ENCODE results near the gene MALL.
"Not testable (repeated sequence)": the region's sequence is repeated elsewhere in the genome, so short reads cannot be mapped to it uniquely, and the experiment has no call there.

Gene MALL

GRCh38 chr2:110120171-110121051 lies 4.8 kb upstream of the MALL start:
- DNase-seq (ENCODE audit: low read depth) = no peak

GRCh38 chr2:110116033-110116710 lies 550 bp upstream of the MALL start:
- no peak for DNase-seq (ENCODE audit: low read depth)

GRCh38 chr2:110114831-110115255 lies 779 bp downstream of the MALL start:
- no peak for DNase-seq (ENCODE audit: low read depth)

- DNase-seq (ENCODE audit: low read depth) = no peak
Observed at GRCh38 chr2:110113961-110114591, 1.5 kb downstream of the MALL start.

- DNase-seq (ENCODE audit: low read depth) = not testable (repeated sequence)
Observed at GRCh38 chr2:110108291-110108690, 7.3 kb downstream of the MALL start.

GRCh38 chr2:110107092-110108079 lies 8.2 kb downstream of the MALL start:
- no peak for DNase-seq (ENCODE audit: low read depth)

GRCh38 chr2:110106642-110107041 lies 9.0 kb downstream of the MALL start:
- DNase-seq (ENCODE audit: low read depth) = no peak

GRCh38 chr2:110105608-110106467 lies 9.8 kb downstream of the MALL start:
- no peak for DNase-seq (ENCODE audit: low read depth)

- DNase-seq (ENCODE audit: low read depth) = no peak
Observed at GRCh38 chr2:110105183-110105582, 10.4 kb downstream of the MALL start.

GRCh38 chr2:110104025-110104771 lies 11.4 kb downstream of the MALL start:
- DNase-seq (ENCODE audit: low read depth) = no peak

- no peak for DNase-seq (ENCODE audit: low read depth)
Observed at GRCh38 chr2:110103061-110103961, 12.3 kb downstream of the MALL start.

- DNase-seq (ENCODE audit: low read depth) = no peak
Observed at GRCh38 chr2:110101901-110102803, 13.5 kb downstream of the MALL start.

- no peak for DNase-seq (ENCODE audit: low read depth)
Observed at GRCh38 chr2:110101280-110101844, 14.3 kb downstream of the MALL start.

GRCh38 chr2:110100880-110101279 lies 14.7 kb downstream of the MALL start:
- DNase-seq (ENCODE audit: low read depth) = not testable (repeated sequence)

- DNase-seq (ENCODE audit: low read depth) = no peak
Observed at GRCh38 chr2:110100480-110100879, 15.1 kb downstream of the MALL start.

GRCh38 chr2:110099471-110100225 lies 16.0 kb downstream of the MALL start:
- no peak for DNase-seq (ENCODE audit: low read depth)

- DNase-seq (ENCODE audit: low read depth) = no peak
Observed at GRCh38 chr2:110099038-110099425, 16.6 kb downstream of the MALL start.
